IPS-18c (cell line): ENCODE results near the gene CBFA2T3.

ENCODE experiments used
- H3K4me3 ChIP-seq: 2 replicates; pipeline ENCODE4 v1.7.0; 2013; ENCODE audit warnings: low read depth, mild to moderate bottlenecking, low read length, moderate library complexity; ENCODE audit not compliant: insufficient read depth
- H3K9me3 ChIP-seq: one replicate; pipeline ENCODE4 v1.6.1; 2013; ENCODE audit warnings: mild to moderate bottlenecking, low read length, moderate library complexity; ENCODE audit not compliant: control insufficient read depth, insufficient read depth

The CBFA2T3 gene

DNA sequence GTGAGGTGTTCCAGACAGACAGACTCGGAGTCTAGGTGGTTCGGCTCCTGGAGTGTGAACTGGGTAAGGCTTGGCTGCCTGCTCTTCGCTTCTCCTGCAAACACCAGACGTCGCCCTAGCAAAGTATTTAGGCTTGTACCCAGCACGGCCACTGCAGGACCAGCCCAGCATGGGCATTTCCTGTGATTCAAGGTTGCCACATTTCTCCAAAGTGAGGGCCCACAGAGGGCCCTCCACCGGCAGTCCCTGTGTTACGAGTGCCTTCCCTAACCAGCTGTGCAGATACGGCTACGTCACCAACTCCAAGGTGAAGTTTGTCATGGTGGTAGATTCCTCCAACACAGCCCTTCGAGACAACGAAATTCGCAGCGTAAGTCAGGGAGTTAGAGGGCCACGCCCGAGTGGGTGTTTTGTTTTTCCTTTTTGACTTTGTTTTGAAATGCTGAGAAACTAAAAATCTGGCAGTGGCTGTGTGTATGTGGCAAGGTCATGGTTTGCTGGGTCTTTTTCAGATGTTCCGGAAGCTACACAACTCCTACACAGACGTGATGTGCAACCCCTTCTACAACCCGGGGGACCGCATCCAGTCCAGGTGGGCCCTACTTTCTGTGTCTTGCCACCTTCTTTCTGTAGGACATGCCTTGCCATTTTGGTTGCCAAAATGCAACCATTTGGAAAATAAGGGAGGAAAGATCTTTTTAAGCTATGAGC, 117.5 kb downstream of the CBFA2T3 start:
- H3K4me3 ChIP-seq = no peak overlapping the region
- H3K9me3 ChIP-seq = no peaks in the 10 kb centered on the region

DNA sequence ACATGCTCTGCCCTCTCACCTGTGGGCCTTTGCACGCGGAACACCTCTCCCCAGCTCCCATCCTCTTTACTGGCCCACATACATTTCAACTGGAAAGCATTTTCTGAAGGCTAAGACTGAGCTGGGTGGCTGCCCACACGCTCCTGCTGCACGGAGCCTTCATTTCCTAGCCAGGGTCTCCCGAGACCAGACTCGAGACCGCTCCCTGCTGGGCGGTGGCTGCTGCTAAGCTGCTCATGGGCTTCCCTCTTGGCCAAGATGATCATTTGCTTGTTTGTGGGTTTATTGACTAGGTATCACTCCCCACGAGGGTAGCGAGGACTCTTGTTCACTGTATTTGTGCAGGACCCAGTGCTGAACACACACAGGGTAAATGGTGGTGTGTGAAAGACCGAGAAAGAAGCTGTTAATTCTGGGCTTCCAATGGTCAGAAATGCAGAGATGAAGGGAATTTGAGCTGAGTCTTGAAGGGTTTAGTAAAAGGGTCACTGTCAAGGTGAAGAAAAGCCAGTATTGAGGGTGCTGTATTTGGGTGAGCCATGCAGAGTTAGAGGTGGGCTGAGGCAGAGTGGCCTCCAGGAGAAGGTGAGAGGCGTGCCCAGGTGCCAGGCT, 119.2 kb downstream of the CBFA2T3 start:
- H3K4me3 ChIP-seq = peak overlapping the region; percentile 91
- H3K9me3 ChIP-seq = no peaks in the 10 kb centered on the region

DNA sequence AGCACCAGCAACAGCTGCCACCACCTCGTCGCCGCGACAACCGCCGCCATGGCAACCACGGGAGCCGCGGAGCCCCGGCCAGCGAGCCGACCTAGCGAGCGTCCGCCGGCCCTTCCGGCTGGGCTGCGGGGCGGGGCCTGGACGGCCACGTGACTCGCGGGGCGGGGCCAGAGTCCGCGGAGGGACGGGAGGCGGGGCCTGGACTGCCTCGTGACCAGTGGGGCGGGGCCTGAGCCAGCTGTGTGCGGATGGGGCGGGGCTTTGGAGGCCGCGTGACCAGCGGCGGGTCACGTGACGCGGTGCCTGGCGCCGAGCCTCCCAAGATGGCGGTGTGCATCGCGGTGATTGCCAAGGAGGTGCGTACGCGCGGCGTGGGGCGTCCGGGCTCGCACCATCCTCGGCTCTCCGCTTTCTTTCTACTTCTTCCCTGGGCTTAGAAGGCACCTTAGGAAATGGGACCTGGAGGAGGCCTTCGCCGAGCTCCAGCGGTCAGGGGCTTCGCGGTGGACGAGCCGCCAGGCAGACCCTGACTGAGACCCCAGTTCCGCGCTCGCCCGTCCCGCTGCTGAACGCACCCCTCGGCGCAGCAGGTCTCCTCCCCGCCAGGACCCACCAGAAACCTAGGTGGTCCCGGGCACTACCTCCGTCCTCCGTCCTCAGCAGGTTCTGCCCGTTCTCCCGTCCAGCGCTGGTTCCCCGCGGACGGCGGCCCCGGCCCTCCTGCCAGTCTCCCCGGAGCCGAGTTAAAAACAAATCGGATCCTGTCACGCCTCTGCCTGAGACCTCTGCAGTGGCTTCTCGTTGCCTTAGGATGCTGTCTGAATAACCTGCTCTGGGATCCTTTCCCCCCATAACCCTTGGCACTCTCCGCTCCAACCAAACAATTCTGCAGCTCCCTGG, 119.9 kb downstream of the CBFA2T3 start, which contains the start of the genes GALNS and TRAPPC2L:
GALNS (minus strand) TSS at position 120 of the 900 bp plus-strand sequence; CDS start at position 50, 70 bp downstream.
TRAPPC2L (plus strand) TSS at position 300 of the 900 bp plus-strand sequence; CDS start at position 324, 24 bp downstream.
- H3K9me3 ChIP-seq = no peaks in the 10 kb centered on the region

DNA sequence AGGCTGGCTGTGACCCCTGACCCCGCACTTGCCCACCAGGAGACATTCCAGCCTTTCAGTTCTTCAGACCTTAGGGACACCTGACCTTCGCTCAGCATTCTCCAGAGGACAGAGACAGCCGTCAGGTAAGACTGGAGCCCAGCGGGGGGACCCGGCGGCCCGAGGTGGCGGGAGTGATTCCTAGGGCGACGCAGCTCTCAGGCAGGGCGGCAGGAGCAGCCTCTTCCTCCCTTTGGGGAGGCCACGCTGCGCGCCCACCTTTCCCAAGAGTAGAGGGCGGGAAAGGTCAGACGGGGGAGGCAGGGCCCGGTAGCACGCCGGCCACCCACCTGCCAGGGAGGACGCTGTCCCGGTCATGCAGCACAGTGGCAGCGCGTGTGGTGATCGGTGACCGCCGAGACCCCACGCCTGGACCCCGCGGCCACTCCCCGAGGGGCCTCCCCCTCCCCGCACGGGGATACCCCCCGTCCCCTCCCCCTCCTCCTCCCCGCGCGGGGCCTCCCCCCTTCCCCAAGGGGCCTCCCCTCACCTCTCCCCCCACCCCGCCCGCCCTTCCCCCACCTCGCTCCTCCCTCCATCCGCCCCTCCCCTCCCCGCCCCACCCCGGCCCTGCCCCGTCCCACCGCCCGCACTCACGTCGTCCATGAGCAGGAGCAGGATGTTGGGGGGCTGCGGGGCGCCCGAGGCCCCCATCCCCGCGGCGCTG, 120.7 kb downstream of the CBFA2T3 start:
- peaks cover 1% of the 10 kb centered on the region for H3K9me3 ChIP-seq
- H3K4me3 ChIP-seq = peak overlapping the region; percentile 91

More for the DNA sequence above, 119.9 kb downstream of the CBFA2T3 start, which contains the start of the genes GALNS and TRAPPC2L:
- peak within 1 kb of the TSS; percentile 91 for H3K4me3 ChIP-seq

DNA sequence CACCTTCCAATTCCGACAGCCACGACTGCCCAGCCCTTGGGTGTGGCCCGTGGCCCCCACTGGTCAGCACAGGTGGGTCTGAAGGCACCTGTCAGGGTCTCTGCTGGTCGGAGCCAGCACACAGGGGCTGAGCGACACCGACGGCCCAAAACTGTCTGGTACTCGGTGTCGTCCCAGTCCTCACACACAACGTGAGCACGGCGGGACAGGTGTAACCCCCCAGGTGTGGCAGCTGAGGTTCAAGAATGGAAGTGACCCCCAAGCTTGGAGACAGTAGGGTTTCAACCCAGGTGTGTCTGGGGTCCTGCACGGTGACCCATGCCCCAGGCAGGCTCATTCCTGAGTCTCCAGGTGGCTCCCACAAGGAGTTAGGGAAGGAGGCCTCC, 121.3 kb downstream of the CBFA2T3 start:
- Histone ChIP-seq H3K4me3 (peak overlapping the region; percentile 63), H3K9me3 (peaks cover 2% of the 10 kb centered on the region)

DNA sequence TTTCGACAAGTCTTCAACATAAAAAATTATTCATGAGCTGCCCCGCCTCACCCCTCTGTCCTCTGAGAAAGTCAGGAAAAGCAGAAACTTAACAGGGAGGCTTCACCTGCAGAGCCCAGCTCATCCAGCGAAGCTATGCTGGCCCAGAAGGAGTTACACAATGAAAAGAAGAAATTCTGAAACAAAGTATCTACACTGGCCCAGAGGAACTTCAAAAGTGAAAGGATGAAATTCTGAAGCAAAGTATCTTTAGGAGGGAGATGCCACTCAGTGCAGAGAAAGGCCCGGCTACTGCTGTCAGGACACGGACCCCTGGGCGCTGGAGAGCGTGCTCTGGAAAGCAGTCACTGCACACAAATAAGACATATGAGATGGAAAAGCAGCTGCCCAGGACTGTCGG, 121.8 kb downstream of the CBFA2T3 start:
- no peak overlapping the region for H3K4me3 ChIP-seq

DNA sequence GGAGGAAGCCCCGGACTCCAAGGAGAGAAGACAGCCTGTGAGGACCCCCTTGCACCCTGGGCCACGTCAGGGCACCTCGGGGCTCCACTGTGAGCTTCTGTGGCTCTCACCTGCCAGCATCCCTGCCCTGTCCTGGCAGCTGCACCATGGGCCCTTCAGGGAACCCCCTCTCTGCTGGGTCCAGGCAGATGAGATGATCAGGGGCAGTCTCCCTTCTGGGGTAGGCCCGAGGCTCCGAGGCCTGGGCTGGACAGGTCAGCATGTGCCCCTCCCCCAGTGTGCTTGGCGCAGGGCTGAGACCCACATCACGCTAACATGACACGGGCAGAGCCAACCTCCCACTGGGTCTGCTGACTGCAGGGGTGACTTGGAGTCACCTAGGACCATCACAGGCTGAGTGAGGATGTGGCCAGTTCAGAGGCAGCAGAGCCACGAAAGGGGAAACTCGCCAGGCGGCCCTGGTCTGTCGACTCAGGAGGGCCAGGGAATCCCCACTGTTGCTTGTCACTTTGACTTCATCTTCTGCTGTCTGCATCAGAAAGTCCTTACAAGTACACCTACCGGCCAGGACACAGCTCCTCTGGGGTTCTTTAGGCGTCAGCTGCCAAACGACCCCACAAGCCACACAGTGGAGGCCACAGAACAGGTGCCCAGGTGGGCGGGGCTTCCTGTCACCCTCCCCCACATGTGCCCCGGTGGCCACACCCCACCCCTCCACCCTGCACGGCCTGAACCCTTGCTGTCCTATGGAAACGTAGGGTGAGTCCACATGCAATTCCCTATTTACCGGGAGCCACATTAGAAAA, 122.5 kb downstream of the CBFA2T3 start:
- Histone ChIP-seq H3K9me3 (peaks cover 2% of the 10 kb centered on the region), H3K4me3 (no peak overlapping the region)

More for the DNA sequence above, 121.8 kb downstream of the CBFA2T3 start:
- H3K9me3 ChIP-seq = peaks cover 2% of the 10 kb centered on the region

DNA sequence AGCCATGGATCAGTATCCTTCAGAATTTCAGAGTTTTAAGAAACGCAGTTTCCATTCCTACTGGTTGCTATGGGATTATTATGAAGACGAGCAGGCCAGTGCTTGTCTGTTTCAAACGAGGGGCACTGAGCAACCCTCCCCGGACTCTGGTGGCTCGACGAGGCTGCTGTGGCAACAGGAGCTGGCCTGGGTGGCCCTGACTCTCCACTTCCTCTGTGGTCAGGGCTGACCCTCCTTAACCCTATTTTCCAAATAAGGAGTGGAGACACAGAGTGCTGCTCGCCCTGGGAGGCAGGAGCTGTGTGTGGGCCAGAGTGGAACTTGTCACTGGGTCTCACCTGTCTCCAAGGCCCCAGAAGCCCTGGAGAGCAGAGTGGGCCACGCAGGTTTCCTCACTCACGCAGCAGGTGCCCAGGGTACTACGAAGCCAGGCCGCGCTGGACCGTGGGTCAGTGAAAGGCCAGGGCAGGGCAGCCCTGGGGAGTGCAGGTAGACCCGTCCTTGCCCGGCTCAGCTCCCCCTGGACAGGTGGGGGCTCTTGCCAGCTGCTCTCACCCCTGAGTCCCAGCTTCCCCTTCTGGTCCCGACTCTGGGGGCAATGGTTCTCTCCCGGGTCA, 123.6 kb downstream of the CBFA2T3 start:
- no peak overlapping the region for H3K4me3 ChIP-seq
- peaks cover 2% of the 10 kb centered on the region for H3K9me3 ChIP-seq

DNA sequence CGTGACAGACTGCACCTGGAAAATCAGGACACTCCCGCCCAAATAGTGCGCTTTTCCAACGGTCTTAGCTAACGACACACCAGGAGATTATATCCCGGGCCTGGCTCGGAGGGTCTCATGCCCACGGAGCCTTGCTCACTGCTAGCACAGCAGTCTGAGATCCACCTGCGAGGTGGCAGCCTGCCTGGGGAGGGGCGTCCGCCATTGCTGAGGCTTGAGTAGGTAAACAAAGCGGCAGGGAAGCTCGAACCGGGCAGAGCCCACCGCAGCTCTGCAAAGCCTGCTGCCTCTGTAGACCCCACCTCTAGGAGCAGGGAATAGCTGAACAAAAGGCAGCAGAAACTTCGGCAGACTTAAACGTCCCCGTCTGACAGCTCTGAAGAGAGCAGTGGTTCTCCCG, 125.4 kb downstream of the CBFA2T3 start:
- peaks cover 2% of the 10 kb centered on the region for H3K9me3 ChIP-seq
- H3K4me3 ChIP-seq = no peak overlapping the region

DNA sequence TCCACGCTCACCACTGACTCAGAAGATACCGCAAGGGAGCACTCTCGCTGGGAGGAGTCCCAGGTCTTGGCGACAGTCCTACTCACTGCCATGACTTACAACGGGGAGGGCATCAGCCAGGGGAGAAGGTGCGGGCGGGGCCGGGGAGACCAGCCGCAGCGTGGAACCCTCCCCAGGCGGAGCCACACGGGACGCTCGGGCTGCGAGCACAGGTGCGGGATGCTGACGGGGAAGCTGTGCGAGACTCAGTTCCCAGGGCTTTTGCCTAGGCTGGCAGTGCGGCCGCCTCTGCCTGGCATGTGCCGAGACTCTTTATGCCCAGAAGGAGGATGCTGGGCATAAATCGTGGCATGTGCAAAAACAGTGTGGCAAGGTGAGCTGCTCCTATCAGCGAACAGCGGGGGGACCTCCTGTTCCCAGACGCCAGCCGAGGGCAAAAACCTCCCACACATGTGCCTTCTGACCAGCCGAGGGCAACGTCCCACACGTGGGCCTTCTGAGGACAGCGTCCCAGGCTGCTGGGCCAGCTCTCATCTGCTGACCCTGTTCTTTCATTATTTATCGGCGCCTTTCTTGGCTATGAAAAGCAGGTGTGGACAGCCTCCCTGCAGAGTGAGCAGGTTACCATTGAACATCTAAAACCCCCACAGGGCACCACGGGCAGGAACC, 126.3 kb downstream of the CBFA2T3 start:
- no peak overlapping the region for H3K4me3 ChIP-seq
- H3K9me3 ChIP-seq = peaks cover 2% of the 10 kb centered on the region

DNA sequence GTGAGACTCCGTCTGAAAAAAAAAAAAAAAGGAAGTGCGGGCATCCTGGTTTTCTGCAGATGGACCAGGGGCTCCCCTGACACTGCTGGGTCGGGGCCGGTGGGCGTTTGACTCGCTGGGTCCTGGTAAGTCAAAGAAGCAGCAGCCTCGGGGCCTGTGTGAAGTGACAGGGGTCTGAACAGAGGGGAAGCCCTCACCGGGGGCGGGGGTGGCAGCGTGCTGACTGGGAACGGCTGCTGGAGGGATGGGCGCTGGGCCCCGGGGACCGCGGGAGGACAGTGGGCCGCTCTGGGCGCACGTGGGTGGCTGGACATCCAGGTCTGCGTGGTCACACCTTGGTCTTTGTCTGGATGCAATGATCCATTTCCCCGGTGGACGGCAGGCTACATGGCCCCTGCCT, 128.4 kb downstream of the CBFA2T3 start:
- no peak overlapping the region for H3K4me3 ChIP-seq
- peaks cover 2% of the 10 kb centered on the region for H3K9me3 ChIP-seq

DNA sequence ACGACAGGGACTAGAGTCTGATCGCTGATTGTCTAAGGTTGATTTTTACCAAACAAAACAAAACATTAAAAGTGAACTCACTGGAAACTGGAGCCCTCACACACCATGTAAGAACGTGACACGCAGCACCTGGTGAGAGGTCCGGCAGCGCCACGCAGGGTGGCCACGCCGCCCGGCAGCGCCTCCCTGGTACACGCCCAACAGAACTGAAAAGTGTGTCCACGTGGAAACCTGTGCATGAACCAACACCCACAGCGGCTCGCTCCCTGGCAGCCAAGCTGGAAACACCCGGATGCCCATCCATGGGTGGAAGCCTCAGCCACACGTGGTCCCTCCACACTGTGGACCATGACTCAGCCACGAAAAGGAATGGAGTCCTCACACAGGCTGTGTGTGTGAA, 129.4 kb downstream of the CBFA2T3 start:
- H3K9me3 ChIP-seq = peaks cover 2% of the 10 kb centered on the region
- H3K4me3 ChIP-seq = no peak overlapping the region

DNA sequence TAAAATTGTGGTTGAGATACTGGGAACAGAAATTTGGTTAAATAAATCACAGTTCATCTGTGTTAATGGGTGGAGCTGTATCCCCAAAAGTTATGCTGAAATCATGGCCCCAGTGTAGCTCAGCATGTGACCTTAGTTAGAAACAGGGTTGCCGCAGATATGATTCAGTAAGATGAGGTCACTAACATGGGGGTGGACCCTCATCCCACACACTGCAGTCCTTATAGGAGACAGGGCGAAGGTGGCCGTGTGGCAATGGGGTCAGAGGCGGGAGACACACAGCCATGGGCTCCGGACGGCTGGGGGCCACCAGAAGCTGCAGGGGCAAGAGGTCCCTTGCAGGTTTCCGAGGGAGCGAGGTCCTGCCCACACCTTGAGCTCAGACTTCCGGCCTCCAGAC, 130.9 kb downstream of the CBFA2T3 start:
- Histone ChIP-seq H3K4me3 (no peak overlapping the region), H3K9me3 (no peaks in the 10 kb centered on the region)

DNA sequence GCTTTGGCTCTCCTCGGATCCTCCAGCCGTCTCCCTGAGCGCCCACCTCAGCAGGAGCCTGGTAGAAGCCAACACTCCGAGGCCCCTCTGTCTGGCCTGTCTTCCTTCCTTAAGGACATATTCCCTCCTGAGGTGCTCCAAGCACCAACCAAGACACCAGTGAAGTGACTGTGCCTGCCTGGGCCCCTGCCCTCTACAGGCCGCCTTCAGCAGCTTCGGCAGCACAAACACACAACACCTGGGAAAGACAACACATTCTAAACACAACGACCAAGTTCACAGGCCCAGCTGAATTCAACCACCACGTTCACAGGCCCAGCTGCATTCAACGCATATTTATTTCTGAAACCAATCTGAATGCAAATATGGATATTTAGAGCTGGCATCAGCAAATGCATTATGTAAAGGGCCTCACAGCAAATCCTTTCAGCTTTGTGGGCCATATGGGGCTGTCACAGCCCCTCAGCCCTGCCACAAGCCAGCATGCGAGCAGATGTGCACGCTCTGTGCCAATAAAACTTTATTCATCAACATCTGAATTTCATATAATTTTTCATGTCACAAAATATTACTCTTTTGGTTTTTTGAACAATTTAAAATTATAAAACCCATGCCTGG, 132.5 kb downstream of the CBFA2T3 start:
- Histone ChIP-seq H3K4me3 (no peak overlapping the region), H3K9me3 (no peaks in the 10 kb centered on the region)

DNA sequence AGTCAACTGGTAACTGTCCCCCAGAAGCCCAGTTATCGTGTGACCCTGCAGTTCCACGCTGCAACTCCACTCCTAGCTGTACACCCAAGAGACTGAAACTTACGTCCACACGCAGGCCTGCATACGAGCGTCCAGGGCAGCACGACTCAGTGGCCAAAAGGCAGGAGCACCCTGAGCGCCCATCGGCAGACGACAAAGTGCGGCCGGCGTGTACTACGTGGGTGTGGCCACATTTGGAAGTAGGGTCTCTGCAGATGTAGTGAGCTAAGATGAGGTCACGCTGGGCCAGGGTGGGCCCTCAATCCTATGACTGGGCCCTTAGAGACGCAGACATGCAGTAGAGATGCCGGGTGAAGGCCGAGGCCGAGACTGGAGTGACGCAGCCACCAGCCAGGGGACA, 133.8 kb downstream of the CBFA2T3 start:
- Histone ChIP-seq H3K9me3 (no peaks in the 10 kb centered on the region), H3K4me3 (no peak overlapping the region)
